K562 (cell line): Measurements from ENCODE around the gene DAPK1.

Source experiments
- ARID1B ChIP-seq: fragments of 450-650 bp; IDR thresholded peaks from 2 replicates; pipeline ENCODE4 v1.6.1; 2016; ENCODE audit warnings: antibody characterized with exemption, mild to moderate bottlenecking, inconsistent platforms
- NRF1 ChIP-seq, 2 experiments: fragments of 450-650 bp; IDR thresholded peaks in 1 of 2; conservative IDR thresholded peaks in 1 of 2; 2 replicates each; pipeline ENCODE4 v1.6.1; 2014; ENCODE audit warnings: mild to moderate bottlenecking in 2 of 2
- TF ChIP-seq, protein P1 (sequence below): sonication (generic); formaldehyde crosslinking; IDR thresholded peaks from 2 replicates; pipeline ENCODE4 v1.8.0; 2022; ENCODE audit warnings: mild to moderate bottlenecking, missing genetic modification reagents
- TF ChIP-seq, protein P2 (sequence below): sonication (generic); formaldehyde crosslinking; IDR thresholded peaks from 2 replicates; pipeline ENCODE4 v1.5.0; 2020; ENCODE audit warnings: missing genetic modification reagents
- TF ChIP-seq, protein P3 (sequence below), 3 experiments: IDR thresholded peaks in 2 of 3; conservative IDR thresholded peaks in 1 of 3; 2 replicates each; pipeline ENCODE4 v1.5.1; 2011 to 2012; ENCODE audit warnings: low read length in 3 of 3, mild to moderate bottlenecking in 3 of 3, control low read depth in 2 of 3, improper control_type of control experiment in 1 of 3, inconsistent platforms in 1 of 3, low read depth in 1 of 3, mixed read lengths in 1 of 3, moderate library complexity in 1 of 3; ENCODE audit not compliant: insufficient read depth in 2 of 3
- TF ChIP-seq, protein P4 (sequence below): sonication (generic); formaldehyde crosslinking; IDR thresholded peaks from 2 replicates; pipeline ENCODE4 v1.8.0; 2022; ENCODE audit warnings: mild to moderate bottlenecking, missing genetic modification reagents

DNA sequence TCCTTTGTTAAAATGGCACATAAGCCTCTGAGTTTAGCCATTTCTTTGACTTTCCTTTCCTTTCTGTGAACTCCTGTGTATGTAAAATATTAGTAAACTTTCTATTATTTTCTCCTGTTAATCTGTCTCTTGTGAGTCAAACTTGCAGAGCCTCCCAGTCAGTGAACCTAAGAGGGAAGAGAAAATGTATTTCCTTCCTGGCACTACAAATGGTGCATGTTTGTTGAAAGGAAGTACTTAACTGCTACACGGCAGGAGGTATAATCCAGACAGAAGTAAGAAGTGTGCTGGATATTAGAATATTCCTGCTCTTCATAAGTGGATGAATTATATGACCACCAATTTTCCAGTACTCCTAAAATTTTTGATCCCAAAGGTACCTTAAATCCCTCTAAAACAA lies 251.2 kb downstream of the DAPK1 start:
- TF ChIP-seq, protein P1, sequence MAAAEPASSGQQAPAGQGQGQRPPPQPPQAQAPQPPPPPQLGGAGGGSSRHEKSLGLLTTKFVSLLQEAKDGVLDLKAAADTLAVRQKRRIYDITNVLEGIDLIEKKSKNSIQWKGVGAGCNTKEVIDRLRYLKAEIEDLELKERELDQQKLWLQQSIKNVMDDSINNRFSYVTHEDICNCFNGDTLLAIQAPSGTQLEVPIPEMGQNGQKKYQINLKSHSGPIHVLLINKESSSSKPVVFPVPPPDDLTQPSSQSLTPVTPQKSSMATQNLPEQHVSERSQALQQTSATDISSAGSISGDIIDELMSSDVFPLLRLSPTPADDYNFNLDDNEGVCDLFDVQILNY (CRISPR knock-in tag) = no peak
- no peak for TF ChIP-seq NRF1 (conservative IDR thresholded peaks at IDR 0.05 in 1 of 2, IDR thresholded peaks at IDR 0.05 in 1 of 2)
- TF ChIP-seq, protein P2, sequence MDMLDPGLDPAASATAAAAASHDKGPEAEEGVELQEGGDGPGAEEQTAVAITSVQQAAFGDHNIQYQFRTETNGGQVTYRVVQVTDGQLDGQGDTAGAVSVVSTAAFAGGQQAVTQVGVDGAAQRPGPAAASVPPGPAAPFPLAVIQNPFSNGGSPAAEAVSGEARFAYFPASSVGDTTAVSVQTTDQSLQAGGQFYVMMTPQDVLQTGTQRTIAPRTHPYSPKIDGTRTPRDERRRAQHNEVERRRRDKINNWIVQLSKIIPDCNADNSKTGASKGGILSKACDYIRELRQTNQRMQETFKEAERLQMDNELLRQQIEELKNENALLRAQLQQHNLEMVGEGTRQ (CRISPR knock-in tag) = no peak
- no peak for TF ChIP-seq ARID1B
- TF ChIP-seq, protein P3, sequence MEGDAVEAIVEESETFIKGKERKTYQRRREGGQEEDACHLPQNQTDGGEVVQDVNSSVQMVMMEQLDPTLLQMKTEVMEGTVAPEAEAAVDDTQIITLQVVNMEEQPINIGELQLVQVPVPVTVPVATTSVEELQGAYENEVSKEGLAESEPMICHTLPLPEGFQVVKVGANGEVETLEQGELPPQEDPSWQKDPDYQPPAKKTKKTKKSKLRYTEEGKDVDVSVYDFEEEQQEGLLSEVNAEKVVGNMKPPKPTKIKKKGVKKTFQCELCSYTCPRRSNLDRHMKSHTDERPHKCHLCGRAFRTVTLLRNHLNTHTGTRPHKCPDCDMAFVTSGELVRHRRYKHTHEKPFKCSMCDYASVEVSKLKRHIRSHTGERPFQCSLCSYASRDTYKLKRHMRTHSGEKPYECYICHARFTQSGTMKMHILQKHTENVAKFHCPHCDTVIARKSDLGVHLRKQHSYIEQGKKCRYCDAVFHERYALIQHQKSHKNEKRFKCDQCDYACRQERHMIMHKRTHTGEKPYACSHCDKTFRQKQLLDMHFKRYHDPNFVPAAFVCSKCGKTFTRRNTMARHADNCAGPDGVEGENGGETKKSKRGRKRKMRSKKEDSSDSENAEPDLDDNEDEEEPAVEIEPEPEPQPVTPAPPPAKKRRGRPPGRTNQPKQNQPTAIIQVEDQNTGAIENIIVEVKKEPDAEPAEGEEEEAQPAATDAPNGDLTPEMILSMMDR (IDR thresholded peaks at IDR 0.05 in 2 of 3, conservative IDR thresholded peaks at IDR 0.05 in 1 of 3; ENCODE audit: insufficient read depth in 2 of 3, low read depth in 1 of 3, low read length in 3 of 3) = no peak
- TF ChIP-seq, protein P4, sequence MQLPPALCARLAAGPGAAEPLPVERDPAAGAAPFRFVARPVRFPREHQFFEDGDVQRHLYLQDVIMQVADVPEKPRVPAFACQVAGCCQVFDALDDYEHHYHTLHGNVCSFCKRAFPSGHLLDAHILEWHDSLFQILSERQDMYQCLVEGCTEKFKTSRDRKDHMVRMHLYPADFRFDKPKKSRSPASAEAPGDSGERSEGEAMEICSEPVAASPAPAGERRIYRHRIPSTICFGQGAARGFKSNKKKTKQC (CRISPR knock-in tag) = no peak
